GM10248 (cell line): ENCODE data around the gene GNAS-AS1.

Source experiments
- CTCF ChIA-PET: fragments of 300-600 bp; sonication (Branson Sonifier 250); formaldehyde crosslinking; extraction: SDS; loops from one replicate; lab custom pipeline; 2021; ENCODE audit warnings: antibody characterized with exemption; lab: Yijun Ruan, JAX
- POLR2A ChIA-PET: fragments of 350-650 bp; sonication (Branson Sonifier 250); formaldehyde crosslinking; extraction: SDS; loops from one replicate; lab custom pipeline; 2020; ENCODE audit warnings: antibody characterized with exemption; lab: Yijun Ruan, JAX
- DNase-seq: peaks from one replicate; pipeline ENCODE4 v3.0.0; 2012; ENCODE audit errors: extremely low spot score
- CTCF ChIP-seq: IDR thresholded peaks from 2 replicates; pipeline ENCODE4 v1.5.1; 2012; ENCODE audit warnings: mild to moderate bottlenecking, low read depth; ENCODE audit errors: extremely low read depth, missing control alignments, control extremely low read depth

Gene GNAS-AS1

GRCh38 chr20:58880441-58880840 is 29.7 kb upstream of the GNAS-AS1 start:
- TF ChIP-seq CTCF = no peak
- ChIA-PET CTCF (interaction anchor here (1.1 to 1.6 kb wide), 3 partner anchors 10 to 342 kb away, joined by 3 to 6 read pairs (median 4); no protein-coding TSS in a partner anchor), POLR2A (no interaction called here)
- no peak for DNase-seq

GRCh38 chr20:58878399-58878798 is 27.7 kb upstream of the GNAS-AS1 start:
- POLR2A ChIA-PET = no interaction called here
- DNase-seq = no peak
- CTCF ChIA-PET = no interaction called here
- no peak for TF ChIP-seq CTCF

GRCh38 chr20:58877976-58878360 is 27.3 kb upstream of the GNAS-AS1 start:
- POLR2A ChIA-PET = no interaction called here
- TF ChIP-seq CTCF = no peak
- CTCF ChIA-PET = no interaction called here
- no peak for DNase-seq

- CTCF ChIA-PET = interaction anchor here (1.3 to 3.1 kb wide), 5 partner anchors 9 to 345 kb away, joined by 3 to 13 read pairs (median 5); no protein-coding TSS in a partner anchor
- no peak for TF ChIP-seq CTCF
- POLR2A ChIA-PET = no interaction called here
- no peak for DNase-seq
These were observed 26.6 kb upstream of the GNAS-AS1 start for GRCh38 chr20:58877050-58877975.

- ChIA-PET POLR2A (no interaction called here), CTCF (interaction anchor here (1.3 to 3.1 kb wide), 5 partner anchors 9 to 346 kb away, joined by 3 to 13 read pairs (median 5); no protein-coding TSS in a partner anchor)
- no peak for TF ChIP-seq CTCF
- DNase-seq = no peak
These were observed 25.7 kb upstream of the GNAS-AS1 start for GRCh38 chr20:58876437-58876836.

- TF ChIP-seq CTCF = no peak
- no peak for DNase-seq
- ChIA-PET POLR2A (no interaction called here), CTCF (interaction anchor here (1.6 to 3.1 kb wide), 2 partner anchors 14 to 347 kb away, joined by 3 to 13 read pairs; no protein-coding TSS in a partner anchor)
These were observed 24.9 kb upstream of the GNAS-AS1 start for GRCh38 chr20:58875541-58876134.
